Ascending aorta (tissue), 2 donors: ENCODE data around the gene UBE2E3. TPM values are rescaled to one million over a fixed set of nuclear protein-coding genes. Genes with fewer than 3 reads are reported as not detected.

ENCODE experiments used
- DNase-seq, 2 donors: peaks; one replicate each; pipeline ENCODE4 v3.0.0-alpha.2; 2019; ENCODE audit warnings: low spot score in 2 of 2
- H3K27ac ChIP-seq, 2 donors: fragments of 200-600 bp; sonication (generic); one replicate each; pipeline ENCODE4 v1.5.1; 2016 to 2017; ENCODE audit warnings: mild to moderate bottlenecking in 1 of 2
- H3K27me3 ChIP-seq: fragments of 200-600 bp; sonication (generic); one replicate; pipeline ENCODE4 v1.5.1; 2017
- H3K36me3 ChIP-seq, 2 donors: fragments of 200-600 bp; sonication (generic); one replicate each; pipeline ENCODE4 v1.5.1; 2016
- H3K4me1 ChIP-seq, 2 donors: fragments of 200-600 bp; sonication (generic); one replicate each; pipeline ENCODE4 v1.5.1; 2016 to 2017; ENCODE audit warnings: mild to moderate bottlenecking in 1 of 2
- H3K4me3 ChIP-seq, 2 donors: fragments of 200-600 bp; sonication (generic); one replicate each; pipeline ENCODE4 v1.5.1; 2016 to 2017; ENCODE audit warnings: mild to moderate bottlenecking in 1 of 2
- H3K9me3 ChIP-seq, 2 donors: fragments of 200-600 bp; sonication (generic); one replicate each; pipeline ENCODE4 v1.5.1; 2016
- CTCF ChIP-seq, 3 experiments: fragments of 200-600 bp in 2 of 3; fragments of 450-650 bp in 1 of 3; sonication (generic) in 2 of 3; IDR thresholded peaks; one replicate each; pipeline ENCODE4 v1.5.1; 2016 to 2019; ENCODE audit warnings: antibody characterized with exemption in 3 of 3, mild to moderate bottlenecking in 1 of 3, moderate library complexity in 1 of 3
- intact Hi-C: fragments of 100-400 bp; cut with DNase I; formaldehyde crosslinking; loops from one replicate; pipeline ENCODE4 v1.15.1; 2023
- total RNA-seq: library from RNA; depleted of rRNA; stranded (reverse); fragments of >200 nt; gene quantifications from one replicate; pipeline ENCODE4 v1.1.0, GENCODE V29; 2016

UBE2E3 gene
- total RNA-seq, 1 donor from 2014 or later: 125 TPM

GRCh38 chr2:180999274-180999964 lies 19.0 kb downstream of the UBE2E3 start:
- no peaks in the 10 kb centered on the region for H3K27me3 ChIP-seq
- no peak overlapping the region for H3K4me3 ChIP-seq
- H3K4me1 ChIP-seq: no peaks in the 10 kb centered on the region
- no peaks in the 10 kb centered on the region for H3K9me3 ChIP-seq
- H3K27ac ChIP-seq: no peak overlapping the region
- H3K36me3 ChIP-seq: no peaks in the 10 kb centered on the region
- no peak for DNase-seq
- intact Hi-C loops: no loop called here
- TF ChIP-seq CTCF (IDR thresholded peaks at IDR 0.05): no peak

- intact Hi-C loops: no loop called here
- Histone ChIP-seq H3K36me3 (no peaks in the 10 kb centered on the region), H3K4me3 (no peak overlapping the region), H3K27ac (no peak overlapping the region), H3K9me3 (no peaks in the 10 kb centered on the region), H3K27me3 (no peaks in the 10 kb centered on the region), H3K4me1 (peaks cover 0 to 3% of the 10 kb centered on the region in 2 donors)
- no peak for DNase-seq
- TF ChIP-seq CTCF (IDR thresholded peaks at IDR 0.05): no peak
These were observed 24.4 kb downstream of the UBE2E3 start for GRCh38 chr2:181004647-181005325.

DNA sequence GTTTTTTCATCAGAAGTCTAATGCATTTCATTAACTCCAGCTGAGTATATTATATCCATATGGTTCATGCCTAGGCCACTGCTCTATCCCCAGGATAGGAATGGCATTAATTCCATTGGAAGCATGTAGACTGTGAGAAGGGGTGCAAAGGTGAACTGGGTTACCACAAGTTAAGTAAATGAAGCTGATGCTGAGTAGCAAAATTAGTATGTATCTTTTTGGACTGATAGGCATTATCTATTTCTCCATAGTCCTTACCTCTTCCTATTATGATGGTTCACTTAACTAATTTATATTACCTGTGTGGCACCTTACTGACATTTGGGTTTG lies 24.9 kb downstream of the UBE2E3 start:
- DNase-seq: no peak
- no peaks in the 10 kb centered on the region for H3K9me3 ChIP-seq
- H3K27ac ChIP-seq: no peak overlapping the region
- H3K27me3 ChIP-seq: no peaks in the 10 kb centered on the region
- TF ChIP-seq CTCF (IDR thresholded peaks at IDR 0.05): no peak
- H3K4me3 ChIP-seq: no peak overlapping the region
- intact Hi-C loops: no loop called here
- H3K36me3 ChIP-seq: no peaks in the 10 kb centered on the region
- peaks cover 0 to 4% of the 10 kb centered on the region in 2 donors for H3K4me1 ChIP-seq

DNA sequence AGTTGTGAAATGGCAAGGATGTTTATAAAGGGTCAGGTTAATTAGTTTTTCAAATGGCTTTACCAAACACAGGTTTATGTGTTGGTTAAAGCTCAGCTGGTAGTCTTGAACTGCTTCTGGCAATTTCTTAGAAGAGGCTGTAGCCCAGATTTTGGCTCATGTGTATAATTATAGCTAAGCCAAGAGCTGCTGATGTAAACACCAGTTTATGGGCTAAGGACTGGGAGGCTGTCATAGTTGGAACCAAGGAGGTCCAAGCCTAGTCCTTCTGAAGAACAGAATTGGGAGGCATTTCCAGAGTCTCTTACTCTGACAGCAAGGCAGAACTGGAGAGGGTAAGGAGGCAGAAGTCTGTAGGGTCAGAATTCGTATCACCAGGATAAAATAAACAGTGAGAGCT lies 25.4 kb downstream of the UBE2E3 start:
- no peaks in the 10 kb centered on the region for H3K36me3 ChIP-seq
- H3K4me3 ChIP-seq: no peak overlapping the region
- H3K27me3 ChIP-seq: no peaks in the 10 kb centered on the region
- peaks cover 0 to 6% of the 10 kb centered on the region in 2 donors for H3K4me1 ChIP-seq
- no peak for DNase-seq
- no peaks in the 10 kb centered on the region for H3K9me3 ChIP-seq
- intact Hi-C loops: no loop called here
- H3K27ac ChIP-seq: no peak overlapping the region
- no peak for TF ChIP-seq CTCF (IDR thresholded peaks at IDR 0.05)

- no peak for DNase-seq
- Histone ChIP-seq H3K4me1 (peaks cover 0 to 9% of the 10 kb centered on the region in 2 donors), H3K27ac (no peak overlapping the region), H3K36me3 (no peaks in the 10 kb centered on the region), H3K4me3 (no peak overlapping the region), H3K27me3 (no peaks in the 10 kb centered on the region), H3K9me3 (no peaks in the 10 kb centered on the region)
- intact Hi-C loops: no loop called here
- TF ChIP-seq CTCF (IDR thresholded peaks at IDR 0.05): no peak
These were observed 26.9 kb downstream of the UBE2E3 start for GRCh38 chr2:181007086-181007837.
